ENCODE results near the gene ATRIP. TPM values are rescaled to one million over a fixed set of nuclear protein-coding genes. Genes with fewer than 3 reads are reported as not detected.
A peak's percentile ranks its signal among the peaks of the same experiment; 100 is the strongest.

ATRIP gene
- polyA plus RNA-seq, 1 of the 3 experiments (the other 2 are of a cell fraction), result 5.6 TPM

DNA sequence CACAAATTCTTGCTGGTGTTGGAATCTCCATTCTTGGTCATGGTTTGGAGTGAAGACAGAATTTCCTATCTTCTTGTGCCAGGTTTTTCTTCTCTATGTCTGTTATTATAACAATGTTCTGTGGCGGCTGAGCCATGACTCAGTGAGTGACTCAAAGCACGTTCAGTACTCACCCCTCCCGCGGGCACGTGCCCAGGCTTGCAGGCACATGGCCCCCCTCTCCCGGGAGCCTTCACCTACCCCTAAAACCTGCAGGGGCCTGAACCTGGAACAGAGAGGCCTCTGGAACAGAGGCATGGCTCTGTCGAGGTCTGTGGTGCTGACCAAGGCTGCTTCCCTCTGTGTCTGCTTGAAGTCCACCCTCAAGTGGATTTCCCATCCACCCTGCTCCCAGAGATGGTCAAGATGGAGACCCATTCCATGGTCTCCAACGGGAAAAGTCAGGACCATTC is 44.2 kb upstream of the ATRIP start:
- no peaks in the 10 kb centered on the region for H3K9me2 ChIP-seq
- 19% methylated on average over 8 of the region's 8 CpGs for WGBS (ENCODE audit: low lambda C conversion rate)
- peaks cover 0 to 17% of the 10 kb centered on the region in 2 experiments for H3K36me3 ChIP-seq (replicated peaks in 1 of 2; ENCODE audit: control insufficient read depth in 1 of 2, insufficient read depth in 2 of 2, low read length in 1 of 2)
- H3K9ac ChIP-seq, result no peak overlapping the region
- H3K9me3 ChIP-seq, result no peaks in the 10 kb centered on the region
- no peak overlapping the region for H3K4me3 ChIP-seq (ENCODE audit: low read depth in 2 of 2, low read length in 1 of 2)
- peaks cover 12% of the 10 kb centered on the region for H3F3A ChIP-seq (replicated peaks; ENCODE audit: insufficient read depth)
- no peak overlapping the region for H2AFZ ChIP-seq (ENCODE audit: low read depth)
- peaks cover 6 to 23% of the 10 kb centered on the region in 2 experiments; a peak in 2 of 4 replicates for H3K4me1 ChIP-seq (ENCODE audit: control insufficient read depth in 1 of 2, insufficient read depth in 2 of 2, low read depth in 1 of 2, low read length in 1 of 2)
- no peaks in the 10 kb centered on the region for H3K27me3 ChIP-seq (ENCODE audit: insufficient read depth)
- DNase-seq, result peak; percentile 18
- H3K79me2 ChIP-seq (ENCODE audit: insufficient read depth), result no peaks in the 10 kb centered on the region
- peak overlapping the region; percentile 35; the same call in 1 of the 2 replicates for H3K4me2 ChIP-seq
- H4K20me1 ChIP-seq (ENCODE audit: insufficient read depth), result no peaks in the 10 kb centered on the region
- H3K27ac ChIP-seq (ENCODE audit: low read depth in 2 of 2, low read length in 1 of 2), result peak overlapping the region in 1 of 2 experiments; percentile 65; a peak in 3 of 4 replicates
- ChIA-PET POLR2A (interaction anchor here (2.0 kb wide), 1 partner anchor 34 kb away, joined by 8 read pairs; no protein-coding TSS in a partner anchor), CTCF (interaction anchor here (0.9 to 15.6 kb wide), 8 partner anchors 12 to 129 kb away, joined by 3 to 399 read pairs (median 12); partner anchors contain the start of genes FBXW12 and PLXNB1)
- TF ChIP-seq POLR2AphosphoS5 (IDR thresholded peaks at IDR 0.05; ENCODE audit: low read depth, low read length) (peak; percentile 28; the same call in 1 of the 2 replicates), NFIC (IDR thresholded peaks at IDR 0.05; ENCODE audit: borderline replicate concordance) (peak; percentile 74), EZH2phosphoT487 (IDR thresholded peaks at IDR 0.05; ENCODE audit: borderline replicate concordance, low read depth) (no peak), RXRA (IDR thresholded peaks at IDR 0.05; ENCODE audit: borderline replicate concordance, low read depth) (no peak; the same call in 1 of the 2 replicates), FOXJ3 (CRISPR knock-in tag; IDR thresholded peaks at IDR 0.05) (no peak), TAF1 (IDR thresholded peaks at IDR 0.05; ENCODE audit: borderline replicate concordance, low read depth, low read length) (no peak), ELF1 (IDR thresholded peaks at IDR 0.05) (no peak), RAD21 (IDR thresholded peaks at IDR 0.05; ENCODE audit: low read length) (no peak), TEAD4 (IDR thresholded peaks at IDR 0.05; ENCODE audit: borderline replicate concordance, insufficient read depth) (no peak), YY1 (IDR thresholded peaks at IDR 0.05; ENCODE audit: low read depth) (no peak), MEF2A (IDR thresholded peaks at IDR 0.05; ENCODE audit: borderline replicate concordance, low read depth) (no peak), NRF1 (IDR thresholded peaks at IDR 0.05; ENCODE audit: low read depth, low read length) (no peak), RFX5 (IDR thresholded peaks at IDR 0.05; ENCODE audit: low read length) (no peak), FOXM1 (IDR thresholded peaks at IDR 0.05; ENCODE audit: low read depth) (no peak), TCF12 (IDR thresholded peaks at IDR 0.05) (no peak; the same call in none of the 2 replicates), GABPA (IDR thresholded peaks at IDR 0.05; ENCODE audit: low read depth) (0 out of 2 replicates have a peak, but pooled peaks have one; percentile 21), JUND (IDR thresholded peaks at IDR 0.05) (peak; percentile 87), FOSL2 (IDR thresholded peaks at IDR 0.05; ENCODE audit: borderline replicate concordance, low read depth) (peak; percentile 97), SIN3A (IDR thresholded peaks at IDR 0.05; ENCODE audit: borderline replicate concordance, low read depth, low read length) (no peak), SMC3 (IDR thresholded peaks at IDR 0.05; ENCODE audit: low read depth, low read length) (no peak), RCOR1 (IDR thresholded peaks at IDR 0.05; ENCODE audit: low read length) (no peak)
- TF ChIP-seq, protein P1, sequence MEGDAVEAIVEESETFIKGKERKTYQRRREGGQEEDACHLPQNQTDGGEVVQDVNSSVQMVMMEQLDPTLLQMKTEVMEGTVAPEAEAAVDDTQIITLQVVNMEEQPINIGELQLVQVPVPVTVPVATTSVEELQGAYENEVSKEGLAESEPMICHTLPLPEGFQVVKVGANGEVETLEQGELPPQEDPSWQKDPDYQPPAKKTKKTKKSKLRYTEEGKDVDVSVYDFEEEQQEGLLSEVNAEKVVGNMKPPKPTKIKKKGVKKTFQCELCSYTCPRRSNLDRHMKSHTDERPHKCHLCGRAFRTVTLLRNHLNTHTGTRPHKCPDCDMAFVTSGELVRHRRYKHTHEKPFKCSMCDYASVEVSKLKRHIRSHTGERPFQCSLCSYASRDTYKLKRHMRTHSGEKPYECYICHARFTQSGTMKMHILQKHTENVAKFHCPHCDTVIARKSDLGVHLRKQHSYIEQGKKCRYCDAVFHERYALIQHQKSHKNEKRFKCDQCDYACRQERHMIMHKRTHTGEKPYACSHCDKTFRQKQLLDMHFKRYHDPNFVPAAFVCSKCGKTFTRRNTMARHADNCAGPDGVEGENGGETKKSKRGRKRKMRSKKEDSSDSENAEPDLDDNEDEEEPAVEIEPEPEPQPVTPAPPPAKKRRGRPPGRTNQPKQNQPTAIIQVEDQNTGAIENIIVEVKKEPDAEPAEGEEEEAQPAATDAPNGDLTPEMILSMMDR (IDR thresholded peaks at IDR 0.05), result no peak
- TF ChIP-seq, protein P2, sequence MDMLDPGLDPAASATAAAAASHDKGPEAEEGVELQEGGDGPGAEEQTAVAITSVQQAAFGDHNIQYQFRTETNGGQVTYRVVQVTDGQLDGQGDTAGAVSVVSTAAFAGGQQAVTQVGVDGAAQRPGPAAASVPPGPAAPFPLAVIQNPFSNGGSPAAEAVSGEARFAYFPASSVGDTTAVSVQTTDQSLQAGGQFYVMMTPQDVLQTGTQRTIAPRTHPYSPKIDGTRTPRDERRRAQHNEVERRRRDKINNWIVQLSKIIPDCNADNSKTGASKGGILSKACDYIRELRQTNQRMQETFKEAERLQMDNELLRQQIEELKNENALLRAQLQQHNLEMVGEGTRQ (IDR thresholded peaks at IDR 0.05; ENCODE audit: borderline replicate concordance, low read depth, low read length), result no peak
- TF ChIP-seq, protein P3, sequence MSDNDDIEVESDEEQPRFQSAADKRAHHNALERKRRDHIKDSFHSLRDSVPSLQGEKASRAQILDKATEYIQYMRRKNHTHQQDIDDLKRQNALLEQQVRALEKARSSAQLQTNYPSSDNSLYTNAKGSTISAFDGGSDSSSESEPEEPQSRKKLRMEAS (IDR thresholded peaks at IDR 0.05; ENCODE audit: low read depth), result peak; percentile 97
- TF ChIP-seq, protein P4, sequence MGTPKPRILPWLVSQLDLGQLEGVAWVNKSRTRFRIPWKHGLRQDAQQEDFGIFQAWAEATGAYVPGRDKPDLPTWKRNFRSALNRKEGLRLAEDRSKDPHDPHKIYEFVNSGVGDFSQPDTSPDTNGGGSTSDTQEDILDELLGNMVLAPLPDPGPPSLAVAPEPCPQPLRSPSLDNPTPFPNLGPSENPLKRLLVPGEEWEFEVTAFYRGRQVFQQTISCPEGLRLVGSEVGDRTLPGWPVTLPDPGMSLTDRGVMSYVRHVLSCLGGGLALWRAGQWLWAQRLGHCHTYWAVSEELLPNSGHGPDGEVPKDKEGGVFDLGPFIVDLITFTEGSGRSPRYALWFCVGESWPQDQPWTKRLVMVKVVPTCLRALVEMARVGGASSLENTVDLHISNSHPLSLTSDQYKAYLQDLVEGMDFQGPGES (IDR thresholded peaks at IDR 0.05; ENCODE audit: low read depth, low read length), result no peak
- TF ChIP-seq, protein P5, sequence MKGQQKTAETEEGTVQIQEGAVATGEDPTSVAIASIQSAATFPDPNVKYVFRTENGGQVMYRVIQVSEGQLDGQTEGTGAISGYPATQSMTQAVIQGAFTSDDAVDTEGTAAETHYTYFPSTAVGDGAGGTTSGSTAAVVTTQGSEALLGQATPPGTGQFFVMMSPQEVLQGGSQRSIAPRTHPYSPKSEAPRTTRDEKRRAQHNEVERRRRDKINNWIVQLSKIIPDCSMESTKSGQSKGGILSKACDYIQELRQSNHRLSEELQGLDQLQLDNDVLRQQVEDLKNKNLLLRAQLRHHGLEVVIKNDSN (IDR thresholded peaks at IDR 0.05; ENCODE audit: borderline replicate concordance, low read depth), result peak; percentile 75
- TF ChIP-seq, protein P6, sequence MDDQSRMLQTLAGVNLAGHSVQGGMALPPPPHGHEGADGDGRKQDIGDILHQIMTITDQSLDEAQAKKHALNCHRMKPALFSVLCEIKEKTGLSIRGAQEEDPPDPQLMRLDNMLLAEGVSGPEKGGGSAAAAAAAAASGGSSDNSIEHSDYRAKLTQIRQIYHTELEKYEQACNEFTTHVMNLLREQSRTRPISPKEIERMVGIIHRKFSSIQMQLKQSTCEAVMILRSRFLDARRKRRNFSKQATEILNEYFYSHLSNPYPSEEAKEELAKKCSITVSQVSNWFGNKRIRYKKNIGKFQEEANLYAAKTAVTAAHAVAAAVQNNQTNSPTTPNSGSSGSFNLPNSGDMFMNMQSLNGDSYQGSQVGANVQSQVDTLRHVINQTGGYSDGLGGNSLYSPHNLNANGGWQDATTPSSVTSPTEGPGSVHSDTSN (IDR thresholded peaks at IDR 0.05), result peak; percentile 51; the same call in 1 of the 2 replicates
